ENCODE measurements around the gene RHOH.

RHOH gene

DNA sequence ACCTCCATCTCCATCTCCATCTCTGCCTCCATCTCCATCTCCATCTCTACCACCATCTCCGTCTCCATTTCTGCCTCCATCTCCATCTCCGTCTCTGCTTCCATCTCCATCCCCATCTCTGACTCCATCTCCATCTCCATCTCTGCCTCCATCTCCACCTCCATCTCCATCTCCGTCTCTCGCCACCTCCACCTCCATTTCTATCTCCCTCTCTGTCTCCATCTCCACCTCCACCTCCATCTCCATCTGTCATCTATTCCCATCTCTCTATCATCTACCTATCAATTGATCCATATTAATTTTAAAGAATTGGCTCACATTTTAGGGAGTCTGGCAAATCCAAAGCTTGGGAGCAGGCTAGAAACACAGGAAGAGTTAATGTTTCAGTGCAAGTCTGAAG lies 98.7 kb downstream of the RHOH start:
- TF ChIP-seq RAD21 (IDR thresholded peaks at IDR 0.05; ENCODE audit: low read depth) (no peak), CREB1 (IDR thresholded peaks at IDR 0.05; ENCODE audit: low read depth) (no peak), YY1 (IDR thresholded peaks at IDR 0.05; ENCODE audit: low read depth) (no peak), TCF12 (IDR thresholded peaks at IDR 0.05; ENCODE audit: low read depth) (no peak), ZBTB7A (IDR thresholded peaks at IDR 0.05; ENCODE audit: low read depth) (no peak), TEAD4 (IDR thresholded peaks at IDR 0.05) (no peak), FOXM1 (IDR thresholded peaks at IDR 0.05; ENCODE audit: borderline replicate concordance, low read depth) (no peak), TAF1 (IDR thresholded peaks at IDR 0.05; ENCODE audit: low read depth) (no peak), CEBPB (IDR thresholded peaks at IDR 0.05) (no peak), EP300 (IDR thresholded peaks at IDR 0.05; ENCODE audit: borderline replicate concordance) (no peak), NFIC (IDR thresholded peaks at IDR 0.05) (no peak)
- TF ChIP-seq, protein P1, sequence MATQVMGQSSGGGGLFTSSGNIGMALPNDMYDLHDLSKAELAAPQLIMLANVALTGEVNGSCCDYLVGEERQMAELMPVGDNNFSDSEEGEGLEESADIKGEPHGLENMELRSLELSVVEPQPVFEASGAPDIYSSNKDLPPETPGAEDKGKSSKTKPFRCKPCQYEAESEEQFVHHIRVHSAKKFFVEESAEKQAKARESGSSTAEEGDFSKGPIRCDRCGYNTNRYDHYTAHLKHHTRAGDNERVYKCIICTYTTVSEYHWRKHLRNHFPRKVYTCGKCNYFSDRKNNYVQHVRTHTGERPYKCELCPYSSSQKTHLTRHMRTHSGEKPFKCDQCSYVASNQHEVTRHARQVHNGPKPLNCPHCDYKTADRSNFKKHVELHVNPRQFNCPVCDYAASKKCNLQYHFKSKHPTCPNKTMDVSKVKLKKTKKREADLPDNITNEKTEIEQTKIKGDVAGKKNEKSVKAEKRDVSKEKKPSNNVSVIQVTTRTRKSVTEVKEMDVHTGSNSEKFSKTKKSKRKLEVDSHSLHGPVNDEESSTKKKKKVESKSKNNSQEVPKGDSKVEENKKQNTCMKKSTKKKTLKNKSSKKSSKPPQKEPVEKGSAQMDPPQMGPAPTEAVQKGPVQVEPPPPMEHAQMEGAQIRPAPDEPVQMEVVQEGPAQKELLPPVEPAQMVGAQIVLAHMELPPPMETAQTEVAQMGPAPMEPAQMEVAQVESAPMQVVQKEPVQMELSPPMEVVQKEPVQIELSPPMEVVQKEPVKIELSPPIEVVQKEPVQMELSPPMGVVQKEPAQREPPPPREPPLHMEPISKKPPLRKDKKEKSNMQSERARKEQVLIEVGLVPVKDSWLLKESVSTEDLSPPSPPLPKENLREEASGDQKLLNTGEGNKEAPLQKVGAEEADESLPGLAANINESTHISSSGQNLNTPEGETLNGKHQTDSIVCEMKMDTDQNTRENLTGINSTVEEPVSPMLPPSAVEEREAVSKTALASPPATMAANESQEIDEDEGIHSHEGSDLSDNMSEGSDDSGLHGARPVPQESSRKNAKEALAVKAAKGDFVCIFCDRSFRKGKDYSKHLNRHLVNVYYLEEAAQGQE (IDR thresholded peaks at IDR 0.05; ENCODE audit: low read depth) = no peak
- TF ChIP-seq, protein P2, sequence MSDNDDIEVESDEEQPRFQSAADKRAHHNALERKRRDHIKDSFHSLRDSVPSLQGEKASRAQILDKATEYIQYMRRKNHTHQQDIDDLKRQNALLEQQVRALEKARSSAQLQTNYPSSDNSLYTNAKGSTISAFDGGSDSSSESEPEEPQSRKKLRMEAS (IDR thresholded peaks at IDR 0.05) = no peak
- TF ChIP-seq, protein P3, sequence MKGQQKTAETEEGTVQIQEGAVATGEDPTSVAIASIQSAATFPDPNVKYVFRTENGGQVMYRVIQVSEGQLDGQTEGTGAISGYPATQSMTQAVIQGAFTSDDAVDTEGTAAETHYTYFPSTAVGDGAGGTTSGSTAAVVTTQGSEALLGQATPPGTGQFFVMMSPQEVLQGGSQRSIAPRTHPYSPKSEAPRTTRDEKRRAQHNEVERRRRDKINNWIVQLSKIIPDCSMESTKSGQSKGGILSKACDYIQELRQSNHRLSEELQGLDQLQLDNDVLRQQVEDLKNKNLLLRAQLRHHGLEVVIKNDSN (IDR thresholded peaks at IDR 0.05) = no peak
